ENCODE results near the gene UACA. TPM values are rescaled to one million over a fixed set of nuclear protein-coding genes. Genes with fewer than 3 reads are reported as not detected.

Gene UACA
- total RNA-seq, 2 experiments from 2014 or later, result 1.1 to 1.5 TPM

GRCh38 chr15:70701891-70702568 is 61.3 kb downstream of the UACA start:
- DNase-seq, result no peak
- TF ChIP-seq CTCF (IDR thresholded peaks at IDR 0.05), result no peak
- no peak overlapping the region for H3K27ac ChIP-seq (ENCODE audit: low read depth in 1 of 2, low read length in 2 of 2)
- H3K27me3 ChIP-seq (ENCODE audit: control insufficient read depth in 1 of 2, insufficient read depth in 2 of 2, low read length in 2 of 2), result peaks cover 5 to 6% of the 10 kb centered on the region in 2 experiments
- intact Hi-C loops (cut with DNase I, micrococcal nuclease), result no loop called here
- H3K27me3 Mint-ChIP-seq, result peaks cover 38% of the 10 kb centered on the region
- POLR2A ChIA-PET, result interaction anchor here (0.5 to 0.6 kb wide), 2 partner anchors 50 to 142 kb away, joined by 3 read pairs; no protein-coding TSS in a partner anchor
- H3K27ac Mint-ChIP-seq, result no peak overlapping the region
- H3K9me3 Mint-ChIP-seq, result no peaks in the 10 kb centered on the region
- no peak for ATAC-seq (ENCODE audit: poor library complexity)
- no peaks in the 10 kb centered on the region for H3K36me3 Mint-ChIP-seq (ENCODE audit: low read depth)
- H3K4me3 Mint-ChIP-seq, result no peak overlapping the region
- CTCF ChIA-PET, result no interaction called here
- H3K4me1 ChIP-seq (ENCODE audit: insufficient read depth, low read length), result no peaks in the 10 kb centered on the region
- no peak overlapping the region for H3K4me3 ChIP-seq (ENCODE audit: low read length)
- no peaks in the 10 kb centered on the region for H3K9me3 ChIP-seq (ENCODE audit: control insufficient read depth in 1 of 2, insufficient read depth in 1 of 2, low read length in 2 of 2)
- no peaks in the 10 kb centered on the region for H3K4me1 Mint-ChIP-seq (ENCODE audit: low read depth)
- H3K36me3 ChIP-seq (ENCODE audit: insufficient read depth, low read length), result no peaks in the 10 kb centered on the region

- Histone ChIP-seq H3K27me3 (ENCODE audit: control insufficient read depth in 1 of 2, insufficient read depth in 2 of 2, low read length in 2 of 2) (peaks cover 5 to 6% of the 10 kb centered on the region in 2 experiments), H3K9me3 (ENCODE audit: control insufficient read depth in 1 of 2, insufficient read depth in 1 of 2, low read length in 2 of 2) (no peaks in the 10 kb centered on the region), H3K36me3 (ENCODE audit: insufficient read depth, low read length) (no peaks in the 10 kb centered on the region), H3K4me3 (ENCODE audit: low read length) (no peak overlapping the region), H3K27ac (ENCODE audit: low read depth in 1 of 2, low read length in 2 of 2) (no peak overlapping the region), H3K4me1 (ENCODE audit: insufficient read depth, low read length) (no peaks in the 10 kb centered on the region)
- ATAC-seq (ENCODE audit: poor library complexity), result no peak
- Mint-ChIP-seq H3K4me1 (ENCODE audit: low read depth) (no peaks in the 10 kb centered on the region), H3K36me3 (ENCODE audit: low read depth) (no peaks in the 10 kb centered on the region), H3K27ac (no peak overlapping the region), H3K4me3 (no peak overlapping the region), H3K9me3 (no peaks in the 10 kb centered on the region), H3K27me3 (peaks cover 35% of the 10 kb centered on the region)
- TF ChIP-seq CTCF (IDR thresholded peaks at IDR 0.05), result no peak
- intact Hi-C loops (cut with DNase I, micrococcal nuclease), result no loop called here
- no peak for DNase-seq
- ChIA-PET POLR2A (no interaction called here), CTCF (no interaction called here)
Observed at GRCh38 chr15:70701171-70701570, 62.2 kb downstream of the UACA start.

- H3K27ac ChIP-seq (ENCODE audit: low read depth in 1 of 2, low read length in 2 of 2), result no peak overlapping the region
- no peaks in the 10 kb centered on the region for H3K4me1 ChIP-seq (ENCODE audit: insufficient read depth, low read length)
- ChIA-PET CTCF (no interaction called here), POLR2A (no interaction called here)
- H3K27me3 ChIP-seq (ENCODE audit: control insufficient read depth in 1 of 2, insufficient read depth in 2 of 2, low read length in 2 of 2), result peaks cover 5 to 6% of the 10 kb centered on the region in 2 experiments
- intact Hi-C loops (cut with DNase I, micrococcal nuclease), result no loop called here
- DNase-seq, result no peak
- H3K4me3 ChIP-seq (ENCODE audit: low read length), result no peak overlapping the region
- no peak for TF ChIP-seq CTCF (IDR thresholded peaks at IDR 0.05)
- Mint-ChIP-seq H3K9me3 (no peaks in the 10 kb centered on the region), H3K36me3 (ENCODE audit: low read depth) (no peaks in the 10 kb centered on the region), H3K27ac (no peak overlapping the region), H3K4me1 (ENCODE audit: low read depth) (no peaks in the 10 kb centered on the region), H3K27me3 (peaks cover 35% of the 10 kb centered on the region), H3K4me3 (no peak overlapping the region)
- H3K9me3 ChIP-seq (ENCODE audit: control insufficient read depth in 1 of 2, insufficient read depth in 1 of 2, low read length in 2 of 2), result no peaks in the 10 kb centered on the region
- H3K36me3 ChIP-seq (ENCODE audit: insufficient read depth, low read length), result no peaks in the 10 kb centered on the region
- no peak for ATAC-seq (ENCODE audit: poor library complexity)
Observed at GRCh38 chr15:70699890-70700289, 63.5 kb downstream of the UACA start.

Data from CD4-positive, alpha-beta T cell (primary cell).